Testis (tissue), 3 donors: ENCODE measurements around the gene SRGAP1. TPM values are rescaled to one million over a fixed set of nuclear protein-coding genes. Genes with fewer than 3 reads are reported as not detected.

ENCODE experiments used
- DNase-seq: peaks from one replicate; pipeline ENCODE4 v3.0.0-alpha.2; 2019
- H3K27ac ChIP-seq, 2 donors: fragments of 200-600 bp; sonication (generic); one replicate each; pipeline ENCODE4 v1.5.1; 2019
- H3K27me3 ChIP-seq: fragments of 200-600 bp; sonication (generic); one replicate; pipeline ENCODE4 v1.5.1; 2019
- H3K36me3 ChIP-seq: fragments of 200-600 bp; sonication (generic); one replicate; pipeline ENCODE4 v1.5.1; 2017; ENCODE audit warnings: low read depth; ENCODE audit errors: missing control alignments
- H3K4me1 ChIP-seq: fragments of 200-600 bp; sonication (generic); one replicate; pipeline ENCODE4 v1.5.1; 2019
- H3K4me3 ChIP-seq, 2 donors: fragments of 200-600 bp; sonication (generic); one replicate each; pipeline ENCODE4 v1.5.1; 2017 to 2019
- H3K9me3 ChIP-seq: fragments of 200-600 bp; sonication (generic); one replicate; pipeline ENCODE4 v1.5.1; 2017
- POLR2A ChIP-seq: fragments of 450-650 bp; IDR thresholded peaks from one replicate; pipeline ENCODE4 v1.6.1; 2017; ENCODE audit warnings: antibody characterized with exemption, mild to moderate bottlenecking, moderate library complexity
- WGBS, 2 donors: methylation state at CpG; one replicate each; pipeline ENCODE4 v1.1.5; 2018; 5-methylcytosine and 5-hydroxymethylcytosine counted together
- intact Hi-C: fragments of 100-400 bp; cut with DNase I; formaldehyde crosslinking; loops from one replicate; pipeline ENCODE4 v1.15.1; 2023; ENCODE audit warnings: low total_unique reads
- polyA plus RNA-seq: library from polyadenylated mRNA; stranded (reverse); fragments of 350-450 nt; fragmentation: Illumina TruSeq; extraction: RNeasy Lipid Tissue Mini Kit (QIAGEN cat#74804); gene quantifications from one replicate; pipeline ENCODE4 v1.2.3, GENCODE V29; 2014; ENCODE audit warnings: low read depth, low replicate concordance; ENCODE audit not compliant: insufficient read depth
- total RNA-seq, 2 donors: library from RNA; depleted of rRNA; stranded (reverse); fragments of >200 nt; gene quantifications; one replicate each; pipeline ENCODE4 v1.2.3, GENCODE V29; 2016
- TF ChIP-seq, protein P1 (sequence below), 3 experiments: fragments of 450-650 bp in 2 of 3; fragments of 200-600 bp in 1 of 3; sonication (generic) in 1 of 3; IDR thresholded peaks; one replicate each; pipeline ENCODE4 v1.5.1; 2016 to 2019; ENCODE audit warnings: antibody characterized with exemption in 3 of 3, mild to moderate bottlenecking in 2 of 3, moderate library complexity in 1 of 3

Gene SRGAP1
- total and polyA plus RNA-seq, 3 donors from 2014 or later: 9.4 to 47.2 (median 26.9) TPM

DNA sequence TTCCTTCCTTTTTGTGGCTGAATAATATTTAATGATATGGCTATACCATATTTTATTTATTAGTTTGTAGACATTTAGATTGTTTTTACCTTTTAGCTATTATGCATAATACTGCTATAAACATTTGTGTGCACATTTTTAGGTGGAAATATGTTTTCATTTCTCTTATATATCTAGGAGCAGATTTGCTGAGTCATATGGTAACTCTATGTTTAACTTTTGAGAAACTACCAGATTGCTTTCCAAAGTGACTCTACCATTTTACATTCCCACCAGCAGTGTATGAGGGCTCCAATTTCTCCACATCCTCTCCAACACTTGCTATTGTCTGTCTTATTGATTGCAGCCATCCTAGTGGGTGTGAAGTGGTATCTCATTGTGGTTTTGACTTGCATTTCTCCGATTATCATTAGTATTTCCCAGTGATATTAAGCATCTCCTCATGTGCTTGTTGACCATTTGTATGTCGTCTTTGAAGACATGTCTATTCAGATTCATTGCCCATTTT lies 217.4 kb downstream of the SRGAP1 start:
- peaks cover 2% of the 10 kb centered on the region for H3K4me1 ChIP-seq
- TF ChIP-seq, protein P1, sequence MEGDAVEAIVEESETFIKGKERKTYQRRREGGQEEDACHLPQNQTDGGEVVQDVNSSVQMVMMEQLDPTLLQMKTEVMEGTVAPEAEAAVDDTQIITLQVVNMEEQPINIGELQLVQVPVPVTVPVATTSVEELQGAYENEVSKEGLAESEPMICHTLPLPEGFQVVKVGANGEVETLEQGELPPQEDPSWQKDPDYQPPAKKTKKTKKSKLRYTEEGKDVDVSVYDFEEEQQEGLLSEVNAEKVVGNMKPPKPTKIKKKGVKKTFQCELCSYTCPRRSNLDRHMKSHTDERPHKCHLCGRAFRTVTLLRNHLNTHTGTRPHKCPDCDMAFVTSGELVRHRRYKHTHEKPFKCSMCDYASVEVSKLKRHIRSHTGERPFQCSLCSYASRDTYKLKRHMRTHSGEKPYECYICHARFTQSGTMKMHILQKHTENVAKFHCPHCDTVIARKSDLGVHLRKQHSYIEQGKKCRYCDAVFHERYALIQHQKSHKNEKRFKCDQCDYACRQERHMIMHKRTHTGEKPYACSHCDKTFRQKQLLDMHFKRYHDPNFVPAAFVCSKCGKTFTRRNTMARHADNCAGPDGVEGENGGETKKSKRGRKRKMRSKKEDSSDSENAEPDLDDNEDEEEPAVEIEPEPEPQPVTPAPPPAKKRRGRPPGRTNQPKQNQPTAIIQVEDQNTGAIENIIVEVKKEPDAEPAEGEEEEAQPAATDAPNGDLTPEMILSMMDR (IDR thresholded peaks at IDR 0.05): no peak
- TF ChIP-seq POLR2A: no peak
- no peak overlapping the region for H3K4me3 ChIP-seq
- no peak for DNase-seq
- 96 to 98% methylated on average over 2 of the region's 2 CpGs for WGBS, 2 donors
- intact Hi-C loops: no loop called here
- no peaks in the 10 kb centered on the region for H3K9me3 ChIP-seq
- H3K27me3 ChIP-seq: no peaks in the 10 kb centered on the region
- H3K36me3 ChIP-seq: no peaks in the 10 kb centered on the region
- H3K27ac ChIP-seq: no peak overlapping the region

DNA sequence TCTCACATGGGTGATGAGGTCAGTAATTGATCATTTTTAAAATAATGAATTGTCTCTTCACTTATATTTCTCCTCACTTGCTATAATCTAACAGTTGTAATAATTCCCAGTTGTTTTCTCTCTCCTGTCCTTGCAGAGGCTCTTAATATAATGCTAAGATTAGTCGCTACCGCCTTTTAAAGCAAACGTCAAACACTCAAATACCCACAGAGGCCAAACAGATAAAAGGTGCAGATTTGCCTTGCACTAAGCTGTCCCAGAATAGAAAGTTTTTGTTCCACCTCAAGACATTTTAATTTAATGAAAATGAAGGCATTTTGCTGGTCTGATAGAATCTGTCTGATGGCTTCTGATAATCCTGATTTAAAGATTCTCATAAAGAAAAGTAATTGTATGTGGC lies 218.6 kb downstream of the SRGAP1 start:
- H3K4me3 ChIP-seq: no peak overlapping the region
- DNase-seq: no peak
- TF ChIP-seq, protein P1 (IDR thresholded peaks at IDR 0.05): no peak
- no peak for TF ChIP-seq POLR2A
- no peaks in the 10 kb centered on the region for H3K9me3 ChIP-seq
- H3K36me3 ChIP-seq: no peaks in the 10 kb centered on the region
- no peaks in the 10 kb centered on the region for H3K4me1 ChIP-seq
- intact Hi-C loops: no loop called here
- 71 to 72% methylated on average over 3 of the region's 3 CpGs for WGBS, 2 donors
- H3K27ac ChIP-seq: no peak overlapping the region
- no peaks in the 10 kb centered on the region for H3K27me3 ChIP-seq

DNA sequence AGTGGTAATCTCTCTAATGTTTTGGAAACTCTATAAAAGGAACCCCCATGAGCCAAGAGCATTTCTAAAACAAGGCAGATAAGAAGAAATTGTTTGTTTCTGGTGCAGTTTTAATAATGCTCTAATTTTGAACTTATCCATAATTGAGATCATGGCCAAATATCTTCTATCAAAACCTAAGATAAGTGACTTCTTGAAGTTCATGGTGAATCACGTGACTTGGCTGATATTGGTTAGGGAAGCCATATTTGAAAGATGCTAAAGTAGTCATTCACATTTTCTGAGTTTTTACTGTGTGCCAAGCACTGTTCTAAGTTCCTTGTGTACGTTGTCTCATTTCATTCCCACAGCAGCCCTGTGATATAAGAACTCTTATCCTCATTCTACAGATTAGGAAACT lies 219.7 kb downstream of the SRGAP1 start:
- TF ChIP-seq POLR2A: no peak
- TF ChIP-seq, protein P1 (IDR thresholded peaks at IDR 0.05): no peak
- no peak overlapping the region for H3K4me3 ChIP-seq
- no peak overlapping the region for H3K27ac ChIP-seq
- H3K36me3 ChIP-seq: no peaks in the 10 kb centered on the region
- H3K9me3 ChIP-seq: no peaks in the 10 kb centered on the region
- DNase-seq: no peak
- no peaks in the 10 kb centered on the region for H3K4me1 ChIP-seq
- H3K27me3 ChIP-seq: no peaks in the 10 kb centered on the region
- intact Hi-C loops: no loop called here
- 68 to 74% methylated on average over 2 of the region's 2 CpGs for WGBS, 2 donors

DNA sequence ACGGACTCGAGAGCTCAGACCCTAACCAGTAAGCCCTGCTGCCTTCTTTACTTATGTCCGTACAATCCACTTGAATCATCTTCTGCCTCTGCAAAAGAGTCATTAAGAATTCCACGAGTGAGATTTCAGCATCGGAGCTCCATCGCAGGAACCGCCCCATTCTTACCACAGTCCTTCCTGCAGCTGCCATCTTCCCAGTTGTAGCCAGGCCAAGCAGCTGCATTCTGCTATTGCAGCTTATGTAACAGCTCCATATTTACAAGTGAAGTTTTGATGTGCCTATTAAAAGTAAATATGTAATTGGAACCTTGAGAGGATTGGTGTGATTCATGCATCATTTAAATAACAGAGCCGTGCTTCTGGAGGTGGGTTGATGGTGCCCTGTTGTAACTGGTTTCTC lies 220.2 kb downstream of the SRGAP1 start:
- 95 to 98% methylated on average over 8 of the region's 8 CpGs for WGBS, 2 donors
- intact Hi-C loops: no loop called here
- H3K4me1 ChIP-seq: no peaks in the 10 kb centered on the region
- H3K9me3 ChIP-seq: no peaks in the 10 kb centered on the region
- DNase-seq: no peak
- H3K27me3 ChIP-seq: no peaks in the 10 kb centered on the region
- no peak overlapping the region for H3K27ac ChIP-seq
- no peaks in the 10 kb centered on the region for H3K36me3 ChIP-seq
- no peak overlapping the region for H3K4me3 ChIP-seq
- TF ChIP-seq POLR2A: no peak
- TF ChIP-seq, protein P1 (IDR thresholded peaks at IDR 0.05): no peak

DNA sequence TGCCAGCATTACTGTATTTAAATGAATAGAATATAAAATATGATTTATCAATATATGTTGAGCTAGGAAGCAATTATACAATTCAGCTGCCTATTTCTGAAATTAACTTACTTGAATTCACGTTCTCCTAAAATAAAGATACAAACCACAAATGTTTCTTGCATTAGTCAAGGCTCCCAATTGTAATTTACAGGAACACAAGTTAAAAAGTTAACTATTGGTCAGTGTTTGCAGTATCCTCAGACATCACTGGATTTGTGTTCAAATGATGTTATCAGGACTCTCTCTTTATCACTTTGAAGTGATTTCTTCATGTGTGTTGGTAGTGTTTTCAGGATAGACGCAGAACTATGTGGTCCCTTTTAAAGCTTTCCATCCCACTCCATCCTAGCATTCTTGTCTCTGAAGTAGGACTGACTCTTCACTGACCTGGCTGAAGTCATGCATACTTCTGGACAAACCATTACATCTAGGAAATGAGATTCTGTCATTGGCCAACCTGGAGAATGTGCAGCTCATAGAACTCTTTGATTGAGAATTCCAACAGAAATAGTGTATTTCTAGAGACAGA lies 221.5 kb downstream of the SRGAP1 start:
- Histone ChIP-seq H3K36me3 (no peaks in the 10 kb centered on the region), H3K4me1 (no peaks in the 10 kb centered on the region), H3K27me3 (no peaks in the 10 kb centered on the region), H3K27ac (no peak overlapping the region), H3K9me3 (no peaks in the 10 kb centered on the region), H3K4me3 (no peak overlapping the region)
- DNase-seq: no peak
- WGBS, 2 donors: 96 to 98% methylated on average over 2 of the region's 2 CpGs
- intact Hi-C loops: no loop called here
- TF ChIP-seq, protein P1 (IDR thresholded peaks at IDR 0.05): no peak
- TF ChIP-seq POLR2A: no peak
